HepG2 (cell line): ENCODE results near the gene PPCDC. TPM values are rescaled to one million over a fixed set of nuclear protein-coding genes. Genes with fewer than 3 reads are reported as not detected.
A peak's percentile ranks its signal among the peaks of the same experiment; 100 is the strongest.

Experiments used
- ESRRA ChIP-seq: sonication (generic); formaldehyde crosslinking; IDR thresholded peaks from 2 replicates; pipeline ENCODE4 v1.5.1; 2020; ENCODE audit warnings: mild to moderate bottlenecking, low read depth, missing genetic modification reagents
- FOXK1 ChIP-seq: sonication (generic); formaldehyde crosslinking; IDR thresholded peaks from 2 replicates; pipeline ENCODE4 v1.4.0; 2020; ENCODE audit warnings: low read depth, missing genetic modification reagents, borderline replicate concordance
- GATAD1 ChIP-seq: IDR thresholded peaks from 2 replicates; pipeline ENCODE4 v1.6.1; 2016; ENCODE audit warnings: missing genetic modification reagents, missing compliant biosample characterization
- HDAC6 ChIP-seq: fragments of 200-600 bp; sonication (generic); IDR thresholded peaks from 2 replicates; pipeline ENCODE4 v1.7.0; 2017; ENCODE audit warnings: mild to moderate bottlenecking, antibody characterized with exemption, low read length, low read depth
- HIVEP1 ChIP-seq: sonication (generic); formaldehyde crosslinking; IDR thresholded peaks from 2 replicates; pipeline ENCODE4 v1.4.0; 2020; ENCODE audit warnings: mild to moderate bottlenecking, missing genetic modification reagents
- KDM3A ChIP-seq: IDR thresholded peaks from 2 replicates; pipeline ENCODE4 v1.6.1; 2018; ENCODE audit warnings: low read depth, missing compliant biosample characterization
- RARA ChIP-seq: IDR thresholded peaks from 2 replicates; pipeline ENCODE4 v1.6.1; 2016; ENCODE audit warnings: missing genetic modification reagents, missing compliant biosample characterization
- XRCC5 ChIP-seq: fragments of 200-400 bp; formaldehyde crosslinking; optimal IDR thresholded peaks from 2 replicates; pipeline ENCODE3; 2017; ENCODE audit warnings: mild to moderate bottlenecking, low read length
- ZFY ChIP-seq: sonication (generic); formaldehyde crosslinking; IDR thresholded peaks from 2 replicates; pipeline ENCODE4 v1.4.0; 2020; ENCODE audit warnings: missing genetic modification reagents
- ZMYM4 ChIP-seq: sonication (generic); formaldehyde crosslinking; IDR thresholded peaks from 2 replicates; pipeline ENCODE4 v1.8.1; 2023; ENCODE audit warnings: mild to moderate bottlenecking, missing genetic modification reagents
- ZNF17 ChIP-seq: sonication (generic); formaldehyde crosslinking; IDR thresholded peaks from 2 replicates; pipeline ENCODE4 v1.5.0; 2020; ENCODE audit warnings: mild to moderate bottlenecking, missing genetic modification reagents
- ZNF264 ChIP-seq: sonication (generic); formaldehyde crosslinking; IDR thresholded peaks from 2 replicates; pipeline ENCODE4 v1.4.0; 2020; ENCODE audit warnings: missing genetic modification reagents
- ZNF335 ChIP-seq: sonication (generic); formaldehyde crosslinking; IDR thresholded peaks from 2 replicates; pipeline ENCODE4 v1.4.0; 2020; ENCODE audit warnings: missing genetic modification reagents
- ZNF501 ChIP-seq: sonication (generic); formaldehyde crosslinking; IDR thresholded peaks from 2 replicates; pipeline ENCODE4 v1.5.1; 2020; ENCODE audit warnings: mild to moderate bottlenecking, moderate library complexity, missing genetic modification reagents
- ZNF510 ChIP-seq: sonication (generic); formaldehyde crosslinking; IDR thresholded peaks from 2 replicates; pipeline ENCODE4 v1.4.0; 2020; ENCODE audit warnings: low read depth, mild to moderate bottlenecking, missing genetic modification reagents
- ZNF674 ChIP-seq: sonication (generic); formaldehyde crosslinking; IDR thresholded peaks from 2 replicates; pipeline ENCODE4 v1.5.0; 2020; ENCODE audit warnings: low read depth, mild to moderate bottlenecking, missing genetic modification reagents
- ZNF747 ChIP-seq: sonication (generic); formaldehyde crosslinking; IDR thresholded peaks from 2 replicates; pipeline ENCODE4 v1.8.1; 2023; ENCODE audit warnings: missing genetic modification reagents, mild to moderate bottlenecking, borderline replicate concordance
- ZNF841 ChIP-seq: sonication (generic); formaldehyde crosslinking; IDR thresholded peaks from 2 replicates; pipeline ENCODE4 v1.8.1; 2023; ENCODE audit warnings: missing genetic modification reagents, borderline replicate concordance
- ZNF878 ChIP-seq: sonication (generic); formaldehyde crosslinking; IDR thresholded peaks from 2 replicates; pipeline ENCODE4 v1.8.1; 2023; ENCODE audit warnings: mild to moderate bottlenecking, missing genetic modification reagents, moderate library complexity
- polyA plus RNA-seq, 8 experiments: library from polyadenylated mRNA; depleted of rRNA in 3 of 8; stranded (reverse) in 7 of 8; unstranded in 1 of 8; fragments of >200 nt; fragmentation: Illumina TruSeq in 4 of 8; extraction: Trizol in 4 of 8; gene quantifications; 2 replicates each; pipeline versions ENCODE4 v1.2.1 to v1.2.3, GENCODE V29; 2011 to 2016; ENCODE audit warnings: low read depth in 4 of 8, missing spikeins in 1 of 8, mixed read lengths in 1 of 8; ENCODE audit not compliant: insufficient read depth in 1 of 8
- total RNA-seq, 5 experiments: library from RNA; depleted of rRNA; stranded (reverse); fragments of >200 nt; fragmentation: Illumina TruSeq; extraction: Trizol; gene quantifications; 2 replicates each; pipeline ENCODE4 v1.2.3, GENCODE V29; 2016; ENCODE audit warnings: low read depth in 1 of 5
- TF ChIP-seq, protein P1 (sequence below): sonication (generic); formaldehyde crosslinking; IDR thresholded peaks from 2 replicates; pipeline ENCODE4 v1.8.0; 2023; ENCODE audit warnings: mild to moderate bottlenecking, missing genetic modification reagents
- TF ChIP-seq, protein P2 (sequence below): sonication (generic); formaldehyde crosslinking; IDR thresholded peaks from 2 replicates; pipeline ENCODE4 v1.9.0; 2021; ENCODE audit warnings: mild to moderate bottlenecking, missing genetic modification reagents
- TF ChIP-seq, protein P3 (sequence below): sonication (generic); IDR thresholded peaks from 2 replicates; pipeline ENCODE4 v1.6.1; 2016; ENCODE audit warnings: low read depth, borderline replicate concordance
- TF ChIP-seq, protein P4 (sequence below): sonication (generic); formaldehyde crosslinking; IDR thresholded peaks from 2 replicates; pipeline ENCODE4 v1.5.0; 2020; ENCODE audit warnings: missing genetic modification reagents

PPCDC gene
- total and polyA plus RNA-seq, 2 of the 13 experiments (the other 11 are each of a cell fraction or from before 2014, with no cell fraction given): 12.3 to 12.8 TPM

DNA sequence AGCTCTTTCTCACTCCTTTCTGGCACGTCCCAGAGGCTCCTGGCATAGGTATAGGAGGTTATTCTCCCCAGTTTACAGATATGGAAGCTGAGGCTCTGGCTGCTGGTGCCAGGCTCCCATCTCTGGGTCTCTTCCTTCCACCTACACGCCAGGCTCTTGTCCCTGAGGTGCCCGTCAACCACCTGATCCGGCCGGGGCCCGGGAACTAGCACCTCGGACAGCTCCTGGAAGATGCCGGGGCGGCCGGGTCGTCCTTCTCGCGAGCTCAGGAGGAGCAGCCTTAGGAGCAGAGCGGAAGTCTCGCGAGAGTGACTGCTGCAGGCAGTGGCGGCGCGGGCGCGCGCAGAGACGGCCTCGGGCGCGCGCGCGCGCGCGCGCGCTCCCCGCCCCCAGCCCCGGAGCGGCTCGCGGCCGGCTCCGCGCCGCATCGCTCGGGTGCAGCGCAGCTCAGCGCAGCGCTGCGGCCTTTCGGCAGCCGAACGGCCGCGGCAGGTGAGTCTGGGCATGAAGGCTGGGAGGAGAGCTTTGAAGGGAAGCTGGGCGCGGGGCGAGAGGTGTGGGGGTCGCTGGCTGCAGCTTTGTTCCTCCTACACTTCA, 28.1 kb upstream of the PPCDC start, which contains the start of gene SCAMP5 (continued):
- TF ChIP-seq, protein P1, sequence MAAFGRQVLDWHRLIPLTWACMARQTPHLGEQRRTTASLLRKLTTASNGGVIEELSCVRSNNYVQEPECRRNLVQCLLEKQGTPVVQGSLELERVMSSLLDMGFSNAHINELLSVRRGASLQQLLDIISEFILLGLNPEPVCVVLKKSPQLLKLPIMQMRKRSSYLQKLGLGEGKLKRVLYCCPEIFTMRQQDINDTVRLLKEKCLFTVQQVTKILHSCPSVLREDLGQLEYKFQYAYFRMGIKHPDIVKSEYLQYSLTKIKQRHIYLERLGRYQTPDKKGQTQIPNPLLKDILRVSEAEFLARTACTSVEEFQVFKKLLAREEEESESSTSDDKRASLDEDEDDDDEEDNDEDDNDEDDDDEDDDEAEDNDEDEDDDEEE (CRISPR knock-in tag): peak; percentile 84
- TF ChIP-seq, protein P2, sequence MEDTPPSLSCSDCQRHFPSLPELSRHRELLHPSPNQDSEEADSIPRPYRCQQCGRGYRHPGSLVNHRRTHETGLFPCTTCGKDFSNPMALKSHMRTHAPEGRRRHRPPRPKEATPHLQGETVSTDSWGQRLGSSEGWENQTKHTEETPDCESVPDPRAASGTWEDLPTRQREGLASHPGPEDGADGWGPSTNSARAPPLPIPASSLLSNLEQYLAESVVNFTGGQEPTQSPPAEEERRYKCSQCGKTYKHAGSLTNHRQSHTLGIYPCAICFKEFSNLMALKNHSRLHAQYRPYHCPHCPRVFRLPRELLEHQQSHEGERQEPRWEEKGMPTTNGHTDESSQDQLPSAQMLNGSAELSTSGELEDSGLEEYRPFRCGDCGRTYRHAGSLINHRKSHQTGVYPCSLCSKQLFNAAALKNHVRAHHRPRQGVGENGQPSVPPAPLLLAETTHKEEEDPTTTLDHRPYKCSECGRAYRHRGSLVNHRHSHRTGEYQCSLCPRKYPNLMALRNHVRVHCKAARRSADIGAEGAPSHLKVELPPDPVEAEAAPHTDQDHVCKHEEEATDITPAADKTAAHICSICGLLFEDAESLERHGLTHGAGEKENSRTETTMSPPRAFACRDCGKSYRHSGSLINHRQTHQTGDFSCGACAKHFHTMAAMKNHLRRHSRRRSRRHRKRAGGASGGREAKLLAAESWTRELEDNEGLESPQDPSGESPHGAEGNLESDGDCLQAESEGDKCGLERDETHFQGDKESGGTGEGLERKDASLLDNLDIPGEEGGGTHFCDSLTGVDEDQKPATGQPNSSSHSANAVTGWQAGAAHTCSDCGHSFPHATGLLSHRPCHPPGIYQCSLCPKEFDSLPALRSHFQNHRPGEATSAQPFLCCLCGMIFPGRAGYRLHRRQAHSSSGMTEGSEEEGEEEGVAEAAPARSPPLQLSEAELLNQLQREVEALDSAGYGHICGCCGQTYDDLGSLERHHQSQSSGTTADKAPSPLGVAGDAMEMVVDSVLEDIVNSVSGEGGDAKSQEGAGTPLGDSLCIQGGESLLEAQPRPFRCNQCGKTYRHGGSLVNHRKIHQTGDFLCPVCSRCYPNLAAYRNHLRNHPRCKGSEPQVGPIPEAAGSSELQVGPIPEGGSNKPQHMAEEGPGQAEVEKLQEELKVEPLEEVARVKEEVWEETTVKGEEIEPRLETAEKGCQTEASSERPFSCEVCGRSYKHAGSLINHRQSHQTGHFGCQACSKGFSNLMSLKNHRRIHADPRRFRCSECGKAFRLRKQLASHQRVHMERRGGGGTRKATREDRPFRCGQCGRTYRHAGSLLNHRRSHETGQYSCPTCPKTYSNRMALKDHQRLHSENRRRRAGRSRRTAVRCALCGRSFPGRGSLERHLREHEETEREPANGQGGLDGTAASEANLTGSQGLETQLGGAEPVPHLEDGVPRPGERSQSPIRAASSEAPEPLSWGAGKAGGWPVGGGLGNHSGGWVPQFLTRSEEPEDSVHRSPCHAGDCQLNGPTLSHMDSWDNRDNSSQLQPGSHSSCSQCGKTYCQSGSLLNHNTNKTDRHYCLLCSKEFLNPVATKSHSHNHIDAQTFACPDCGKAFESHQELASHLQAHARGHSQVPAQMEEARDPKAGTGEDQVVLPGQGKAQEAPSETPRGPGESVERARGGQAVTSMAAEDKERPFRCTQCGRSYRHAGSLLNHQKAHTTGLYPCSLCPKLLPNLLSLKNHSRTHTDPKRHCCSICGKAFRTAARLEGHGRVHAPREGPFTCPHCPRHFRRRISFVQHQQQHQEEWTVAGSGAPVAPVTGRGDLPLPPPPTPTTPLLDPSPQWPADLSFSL (CRISPR knock-in tag): no peak
- no peak; the same call in 1 of the 2 replicates for TF ChIP-seq ZNF841
- peak; percentile 90; the same call in 1 of the 2 replicates for TF ChIP-seq ZNF264 (CRISPR knock-in tag)
- TF ChIP-seq ZFY (CRISPR knock-in tag): peak; percentile 81
- TF ChIP-seq ZNF510 (CRISPR knock-in tag): no peak
- TF ChIP-seq FOXK1 (CRISPR knock-in tag): peak; percentile 60; the same call in 1 of the 2 replicates
- TF ChIP-seq ZNF17 (CRISPR knock-in tag): no peak
- TF ChIP-seq ZMYM4 (CRISPR knock-in tag): peak; percentile 72
- no peak for TF ChIP-seq KDM3A (CRISPR knock-in tag)
- TF ChIP-seq, protein P3, sequence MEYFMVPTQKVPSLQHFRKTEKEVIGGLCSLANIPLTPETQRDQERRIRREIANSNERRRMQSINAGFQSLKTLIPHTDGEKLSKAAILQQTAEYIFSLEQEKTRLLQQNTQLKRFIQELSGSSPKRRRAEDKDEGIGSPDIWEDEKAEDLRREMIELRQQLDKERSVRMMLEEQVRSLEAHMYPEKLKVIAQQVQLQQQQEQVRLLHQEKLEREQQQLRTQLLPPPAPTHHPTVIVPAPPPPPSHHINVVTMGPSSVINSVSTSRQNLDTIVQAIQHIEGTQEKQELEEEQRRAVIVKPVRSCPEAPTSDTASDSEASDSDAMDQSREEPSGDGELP: peak; percentile 80; the same call in 1 of the 2 replicates
- peak; percentile 66; the same call in 1 of the 2 replicates for TF ChIP-seq ZNF335 (CRISPR knock-in tag)
- no peak; the same call in 1 of the 2 replicates for TF ChIP-seq ZNF501 (CRISPR knock-in tag)
- no peak for TF ChIP-seq HDAC6
- peak; percentile 69 for TF ChIP-seq GATAD1 (CRISPR knock-in tag)
- peak; percentile 53 for TF ChIP-seq ZNF747 (CRISPR knock-in tag)
- TF ChIP-seq, protein P4, sequence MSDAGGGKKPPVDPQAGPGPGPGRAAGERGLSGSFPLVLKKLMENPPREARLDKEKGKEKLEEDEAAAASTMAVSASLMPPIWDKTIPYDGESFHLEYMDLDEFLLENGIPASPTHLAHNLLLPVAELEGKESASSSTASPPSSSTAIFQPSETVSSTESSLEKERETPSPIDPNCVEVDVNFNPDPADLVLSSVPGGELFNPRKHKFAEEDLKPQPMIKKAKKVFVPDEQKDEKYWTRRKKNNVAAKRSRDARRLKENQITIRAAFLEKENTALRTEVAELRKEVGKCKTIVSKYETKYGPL (CRISPR knock-in tag): peak; percentile 82; the same call in 1 of the 2 replicates
- no peak for TF ChIP-seq ZNF878 (CRISPR knock-in tag)
- TF ChIP-seq HIVEP1 (CRISPR knock-in tag): peak; percentile 68
- peak; percentile 71 for TF ChIP-seq RARA (CRISPR knock-in tag)
- TF ChIP-seq ESRRA (CRISPR knock-in tag): peak; percentile 35; the same call in 1 of the 2 replicates
- TF ChIP-seq ZNF674 (CRISPR knock-in tag): no peak
- peak; percentile 84 for TF ChIP-seq XRCC5
